ENCODE measurements around the gene FAM3B. TPM values are rescaled to one million over a fixed set of nuclear protein-coding genes. Genes with fewer than 3 reads are reported as not detected.

Gene FAM3B
- total and polyA plus RNA-seq, 2 of the 4 experiments (the other 2 are of a cell fraction) = not detected

DNA sequence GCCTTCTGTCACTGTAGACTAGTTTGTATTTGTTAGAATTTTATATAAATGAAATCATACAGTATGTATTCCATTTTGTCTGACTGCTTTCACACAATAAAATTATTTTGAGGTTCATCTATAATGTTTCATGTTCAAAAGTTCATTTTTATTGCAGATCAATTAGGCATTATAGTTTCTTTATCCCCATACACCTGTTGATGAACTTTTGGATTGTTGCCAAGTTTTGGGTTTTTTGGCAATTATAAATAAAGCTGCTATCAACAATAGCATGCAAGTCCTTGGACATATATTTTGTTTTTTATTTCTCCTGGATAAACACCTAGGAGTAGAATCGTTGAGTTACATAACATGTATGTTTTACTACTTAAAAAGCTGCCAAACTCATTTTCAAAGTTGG is 47.1 kb upstream of the FAM3B start (continued):
- no peak for TF ChIP-seq ELK1 (IDR thresholded peaks at IDR 0.05; ENCODE audit: borderline replicate concordance, low read depth, low read length)

DNA sequence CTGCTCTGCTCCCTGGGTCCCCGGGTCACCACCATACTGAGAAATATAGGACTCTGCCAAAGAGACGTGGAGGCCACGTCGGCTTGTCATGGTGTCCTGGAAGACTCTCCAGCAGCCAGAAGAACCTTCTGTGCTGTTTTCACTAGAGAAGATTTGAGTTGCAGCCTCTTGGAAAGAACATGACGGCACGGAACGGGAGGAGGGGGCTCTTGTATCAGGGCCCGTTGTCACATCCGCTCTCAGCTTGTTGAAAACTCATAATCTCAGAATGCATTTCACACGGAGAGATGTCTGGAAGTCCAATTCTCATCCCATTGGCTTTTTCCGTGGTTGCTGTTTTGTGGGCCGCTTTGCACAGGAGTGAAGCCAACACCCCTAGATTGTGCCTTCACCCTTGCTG is 39.4 kb upstream of the FAM3B start:
- Histone ChIP-seq H3K18ac (ENCODE audit: low read depth, low read length) (no peak overlapping the region), H3K79me1 (ENCODE audit: low read depth in 1 of 2, low read length in 2 of 2) (no peaks in the 10 kb centered on the region), H3K4ac (ENCODE audit: low read depth, low read length) (no peak overlapping the region), H2BK120ac (ENCODE audit: low read depth, low read length) (no peak overlapping the region), H3K27ac (ENCODE audit: insufficient read depth, low read length) (no peak overlapping the region), H2AK9ac (replicated peaks; ENCODE audit: low read depth, low read length, poor library complexity) (no peak overlapping the region), H3K36me3 (ENCODE audit: control insufficient read depth, insufficient read depth, low read length) (no peaks in the 10 kb centered on the region; the same call in 1 of the 2 replicates), H3K14ac (replicated peaks; ENCODE audit: low read depth, low read length) (no peak overlapping the region), H3K4me3 (ENCODE audit: insufficient read depth, low read depth, low read length) (no peak overlapping the region), H2AFZ (replicated peaks; ENCODE audit: low read length, poor library complexity) (no peak overlapping the region), H4K20me1 (ENCODE audit: insufficient read depth, low read length) (no peaks in the 10 kb centered on the region), H3K23ac (ENCODE audit: low read depth, low read length) (no peak overlapping the region), H4K5ac (ENCODE audit: low read depth, low read length) (no peak overlapping the region), H3K9ac (ENCODE audit: low read depth, low read length) (no peak overlapping the region), H3K9me3 (ENCODE audit: control insufficient read depth, insufficient read depth, low read length) (no peaks in the 10 kb centered on the region), H3K27me3 (ENCODE audit: control insufficient read depth, insufficient read depth, low read length) (no peaks in the 10 kb centered on the region), H3K9me1 (ENCODE audit: insufficient read depth, low read length) (no peaks in the 10 kb centered on the region), H3K4me1 (ENCODE audit: control insufficient read depth, insufficient read depth, low read length) (peaks cover 2% of the 10 kb centered on the region; the same call in 1 of the 2 replicates), H4K91ac (ENCODE audit: insufficient read depth, low read depth, low read length) (no peak overlapping the region), H3K4me2 (ENCODE audit: low read depth, low read length) (no peak overlapping the region), H2BK15ac (ENCODE audit: low read depth, low read length) (no peak overlapping the region), H2AK5ac (ENCODE audit: low read depth, low read length) (no peak overlapping the region), H2BK5ac (ENCODE audit: low read depth, low read length, poor library complexity, severe bottlenecking) (no peak overlapping the region), H4K8ac (ENCODE audit: low read depth in 2 of 2, low read length in 2 of 2) (no peak overlapping the region), H3K56ac (ENCODE audit: extremely low read depth, insufficient read depth, low read length) (no peak overlapping the region), H2BK20ac (ENCODE audit: low read depth, low read length) (no peak overlapping the region)
- no peak for ATAC-seq (ENCODE audit: low read depth)
- intact Hi-C loops (cut with micrococcal nuclease) = no loop called here
- BruUV-seq (replicated peaks) = no TSS peak
- CTCF ChIA-PET = no interaction called here
- dilution Hi-C loops (cut with HindIII; ENCODE audit: low sequenced_read_pairs, unreplicated experiment) = no loop called here
- WGBS, 2 experiments (ENCODE audit: extremely low coverage in 2 of 2, insufficient read length in 1 of 2) = 75% methylated on average over 5 of the region's 12 CpGs; no CpG with 5 or more reads in 1 of the 2 experiments
- no peak for DNase-seq
- in situ Hi-C loops (cut with MboI; ENCODE audit: low sequenced_read_pairs) = loop anchor here (25.0 kb wide), 1 partner anchor 510 kb away; no protein-coding TSS in a partner anchor
- POLR2A ChIA-PET (ENCODE audit: unreplicated experiment) = no interaction called here
- TF ChIP-seq BHLHE40 (IDR thresholded peaks at IDR 0.05; ENCODE audit: low read depth, low read length) = no peak
- TF ChIP-seq FOS (IDR thresholded peaks at IDR 0.05; ENCODE audit: low read depth, low read length) = no peak
- TF ChIP-seq CHD1 (IDR thresholded peaks at IDR 0.05; ENCODE audit: low read depth, low read length) = no peak
- no peak for TF ChIP-seq MAZ (IDR thresholded peaks at IDR 0.05; ENCODE audit: borderline replicate concordance, low read depth, low read length)
- no peak for TF ChIP-seq CEBPB (IDR thresholded peaks at IDR 0.05; ENCODE audit: low read depth, low read length)
- TF ChIP-seq ELK1 (IDR thresholded peaks at IDR 0.05; ENCODE audit: borderline replicate concordance, low read depth, low read length) = no peak
- no peak for TF ChIP-seq MAFK (IDR thresholded peaks at IDR 0.05; ENCODE audit: low read depth, low read length)
- TF ChIP-seq, protein P1, sequence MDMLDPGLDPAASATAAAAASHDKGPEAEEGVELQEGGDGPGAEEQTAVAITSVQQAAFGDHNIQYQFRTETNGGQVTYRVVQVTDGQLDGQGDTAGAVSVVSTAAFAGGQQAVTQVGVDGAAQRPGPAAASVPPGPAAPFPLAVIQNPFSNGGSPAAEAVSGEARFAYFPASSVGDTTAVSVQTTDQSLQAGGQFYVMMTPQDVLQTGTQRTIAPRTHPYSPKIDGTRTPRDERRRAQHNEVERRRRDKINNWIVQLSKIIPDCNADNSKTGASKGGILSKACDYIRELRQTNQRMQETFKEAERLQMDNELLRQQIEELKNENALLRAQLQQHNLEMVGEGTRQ (IDR thresholded peaks at IDR 0.05; ENCODE audit: low read depth, low read length) = no peak
- TF ChIP-seq RCOR1 (IDR thresholded peaks at IDR 0.05; ENCODE audit: insufficient replicate concordance, low read length) = no peak

Data from IMR-90 (cell line).